GM12878 (cell line): ENCODE measurements around the gene FAM47E. TPM values are rescaled to one million over a fixed set of nuclear protein-coding genes. Genes with fewer than 3 reads are reported as not detected.

Experiments used
- ATAC-seq: fragments of 200-7000 bp; cut with Tn5 transposase; 3 replicates; pipeline ENCODE4 v1.9.1; 2020; ENCODE audit warnings: mild to moderate bottlenecking, moderate library complexity
- BruUV-seq: library from RNA; stranded (reverse); fragments of 400-500 nt; replicated peaks from 2 replicates; lab custom pipeline; 2021; lab: Mats Ljungman, UMichigan
- CTCF ChIA-PET: fragments of 300-600 bp; sonication (Branson Sonifier 250); formaldehyde crosslinking; extraction: SDS; loops from one replicate; lab custom pipeline; 2021; ENCODE audit warnings: inconsistent platforms; lab: Yijun Ruan, JAX
- POLR2A ChIA-PET: fragments of 350-600 bp; formaldehyde crosslinking; extraction: SDS; loops from one replicate; lab custom pipeline; 2021; ENCODE audit warnings: inconsistent platforms; lab: Charles Lee
- RAD21 ChIA-PET: fragments of 300-600 bp; sonication (Branson Sonifier 250); formaldehyde crosslinking; loops from one replicate; lab custom pipeline; 2023; ENCODE audit warnings: antibody characterized with exemption; ENCODE audit not compliant: unreplicated experiment; lab: Charles Lee
- SMC1A ChIA-PET: fragments of 300-600 bp; sonication (Branson Sonifier 250); formaldehyde crosslinking; loops from one replicate; lab custom pipeline; 2023; ENCODE audit not compliant: unreplicated experiment, uncharacterized antibody; lab: Charles Lee
- DNase-seq: peaks from one replicate; pipeline ENCODE4 v3.0.0-alpha.2; 2011; ENCODE audit warnings: low read depth, low spot score
- FAIRE-seq: peaks from 3 replicates; lab custom pipeline; 2011; peaks lifted over from hg19 to GRCh38; lab: Jason Lieb, UNC
- H2AFZ ChIP-seq: 2 replicates; pipeline ENCODE4 v1.6.0; 2011; ENCODE audit warnings: low read depth, low read length, control low read depth; ENCODE audit not compliant: control insufficient read depth
- H3K27ac ChIP-seq: 2 replicates; pipeline ENCODE4 v1.5.1; 2011; ENCODE audit warnings: control low read depth; ENCODE audit not compliant: control insufficient read depth, insufficient read depth
- H3K27me3 ChIP-seq, 2 experiments: replicated peaks in 1 of 2; 2 replicates each; pipeline versions ENCODE4 v1.6.0 to v1.6.1; 2011; ENCODE audit warnings: low read length in 1 of 2; ENCODE audit not compliant: control insufficient read depth in 2 of 2, insufficient read depth in 2 of 2
- H3K36me3 ChIP-seq, 2 experiments: 2 replicates each; pipeline ENCODE4 v1.5.1; 2011; ENCODE audit warnings: low read length in 1 of 2; ENCODE audit not compliant: control insufficient read depth in 2 of 2, insufficient read depth in 2 of 2
- H3K4me1 ChIP-seq: 2 replicates; pipeline ENCODE4 v1.6.1; 2011; ENCODE audit warnings: mild to moderate bottlenecking, low read length, moderate library complexity, mixed read lengths; ENCODE audit not compliant: control insufficient read depth, insufficient read depth
- H3K4me2 ChIP-seq: 2 replicates; pipeline ENCODE4 v1.6.0; 2011; ENCODE audit warnings: control low read depth; ENCODE audit not compliant: control insufficient read depth, insufficient read depth
- H3K4me3 ChIP-seq: fragments of 200-600 bp; sonication (generic); 2 replicates; pipeline ENCODE4 v1.5.1; 2016
- H3K79me2 ChIP-seq: 2 replicates; pipeline ENCODE4 v1.6.0; 2011; ENCODE audit warnings: low read length; ENCODE audit not compliant: control insufficient read depth, insufficient read depth
- H3K9ac ChIP-seq: 2 replicates; pipeline ENCODE4 v1.8.0; 2011; ENCODE audit warnings: low read length, control low read depth, mixed read lengths; ENCODE audit not compliant: control insufficient read depth, insufficient read depth
- H3K9me3 ChIP-seq: replicated peaks from 3 replicates; pipeline ENCODE4 v1.5.1; 2011; ENCODE audit warnings: mild to moderate bottlenecking, low read length; ENCODE audit not compliant: control insufficient read depth, insufficient read depth
- H4K20me1 ChIP-seq: 2 replicates; pipeline ENCODE4 v1.6.0; 2011; ENCODE audit not compliant: control insufficient read depth, insufficient read depth
- ATF7 ChIP-seq: fragments of 450-650 bp; IDR thresholded peaks from 2 replicates; pipeline ENCODE4 v1.6.1; 2016; ENCODE audit warnings: low read depth, mild to moderate bottlenecking
- HDAC6 ChIP-seq: fragments of 200-600 bp; sonication (generic); IDR thresholded peaks from one replicate; pipeline ENCODE4 v1.8.0; 2017; ENCODE audit warnings: antibody characterized with exemption; ENCODE audit not compliant: unreplicated experiment
- LARP7 ChIP-seq: fragments of 450-650 bp; IDR thresholded peaks from 2 replicates; pipeline ENCODE4 v1.6.1; 2017; ENCODE audit warnings: mild to moderate bottlenecking
- MTA3 ChIP-seq: IDR thresholded peaks from 2 replicates; pipeline ENCODE4 v1.6.1; 2012; ENCODE audit warnings: low read length, inconsistent platforms, borderline replicate concordance
- NFYB ChIP-seq: IDR thresholded peaks from 2 replicates; pipeline ENCODE4 v1.6.1; 2011; ENCODE audit warnings: low read depth, mild to moderate bottlenecking, low read length, improper control_type of control experiment, moderate library complexity; ENCODE audit not compliant: insufficient read depth
- NR2C2 ChIP-seq: IDR thresholded peaks from 2 replicates; pipeline ENCODE4 v1.6.1; 2011; ENCODE audit warnings: borderline replicate concordance, low read depth; ENCODE audit not compliant: control insufficient read depth, insufficient read length
- PML ChIP-seq: IDR thresholded peaks from 2 replicates; pipeline ENCODE4 v1.6.1; 2012; ENCODE audit warnings: low read length, inconsistent platforms
- STAT1 ChIP-seq: fragments of 450-650 bp; conservative IDR thresholded peaks from 2 replicates; pipeline ENCODE4 v1.6.1; 2014; ENCODE audit warnings: antibody characterized with exemption, mild to moderate bottlenecking
- TCF7 ChIP-seq: IDR thresholded peaks from 2 replicates; pipeline ENCODE4 v1.6.1; 2014; ENCODE audit warnings: antibody characterized with exemption, borderline replicate concordance
- WRNIP1 ChIP-seq: IDR thresholded peaks from 2 replicates; pipeline ENCODE4 v1.6.1; 2011; ENCODE audit warnings: low read depth, low read length, improper control_type of control experiment, borderline replicate concordance
- ZNF384 ChIP-seq: IDR thresholded peaks from 2 replicates; pipeline ENCODE4 v1.6.1; 2012; ENCODE audit warnings: low read depth, mild to moderate bottlenecking, low read length, improper control_type of control experiment, borderline replicate concordance
- WGBS: methylation state at CpG from one replicate; pipeline ENCODE4 v1.1.6; 2016; ENCODE audit warnings: low lambda C conversion rate; ENCODE audit not compliant: insufficient replicate concordance, insufficient coverage; ENCODE audit errors: missing lambda C conversion rate; 5-methylcytosine and 5-hydroxymethylcytosine counted together
- in situ Hi-C: fragments of 300-500 bp; cut with MboI; formaldehyde crosslinking; loops from 9 replicates; pipeline ENCODE4 v1.14.3; 2018; ENCODE audit warnings: mixed read lengths
- intact Hi-C: fragments of 100-400 bp; cut with micrococcal nuclease; formaldehyde crosslinking; loops from one replicate; pipeline ENCODE4 v1.14.2; 2022; ENCODE audit not compliant: unreplicated experiment
- polyA plus RNA-seq, 11 experiments: library from polyadenylated mRNA; depleted of rRNA in 4 of 11; unstranded in 6 of 11; stranded (reverse) in 5 of 11; fragments of >200 nt; fragmentation: Nextera tagmentation in 4 of 11; fragmentation: Illumina TruSeq in 1 of 11; extraction: Ambion mirVana in 4 of 11; extraction: Trizol in 1 of 11; gene quantifications; 1 replicate in 1 of 11; 2 replicates in 10 of 11; pipeline versions ENCODE4 v1.2.1 to v1.2.3, GENCODE V29; 2011 to 2016; ENCODE audit warnings: inconsistent platforms in 2 of 11, missing spikeins in 2 of 11, low read depth in 1 of 11
- total RNA-seq, 4 experiments: library from RNA; depleted of rRNA in 3 of 4; stranded (reverse); fragments of >200 nt in 3 of 4; fragmentation: Illumina TruSeq in 1 of 4; extraction: Trizol in 1 of 4; gene quantifications; 2 replicates each; pipeline versions ENCODE4 v1.2.1 to v1.2.3, GENCODE V29; 2013 to 2021
- TF ChIP-seq, protein P1 (sequence below): fragments of 450-650 bp; IDR thresholded peaks from 2 replicates; pipeline ENCODE4 v1.6.1; 2017; ENCODE audit warnings: mild to moderate bottlenecking, moderate library complexity
- TF ChIP-seq, protein P2 (sequence below): IDR thresholded peaks from 2 replicates; pipeline ENCODE4 v1.6.1; 2011; ENCODE audit warnings: low read depth, mild to moderate bottlenecking, low read length, moderate library complexity, borderline replicate concordance; ENCODE audit errors: extremely low read depth
- TF ChIP-seq, protein P3 (sequence below): fragments of 450-650 bp; formaldehyde crosslinking; IDR thresholded peaks from 2 replicates; pipeline ENCODE4 v1.5.0; 2022; ENCODE audit warnings: mild to moderate bottlenecking, missing genetic modification characterization

FAM47E gene
- total and polyA plus RNA-seq, 10 of the 15 experiments (the other 5 are each of a cell fraction or from before 2014, with no cell fraction given), result 0.03 TPM; not detected in 9

DNA sequence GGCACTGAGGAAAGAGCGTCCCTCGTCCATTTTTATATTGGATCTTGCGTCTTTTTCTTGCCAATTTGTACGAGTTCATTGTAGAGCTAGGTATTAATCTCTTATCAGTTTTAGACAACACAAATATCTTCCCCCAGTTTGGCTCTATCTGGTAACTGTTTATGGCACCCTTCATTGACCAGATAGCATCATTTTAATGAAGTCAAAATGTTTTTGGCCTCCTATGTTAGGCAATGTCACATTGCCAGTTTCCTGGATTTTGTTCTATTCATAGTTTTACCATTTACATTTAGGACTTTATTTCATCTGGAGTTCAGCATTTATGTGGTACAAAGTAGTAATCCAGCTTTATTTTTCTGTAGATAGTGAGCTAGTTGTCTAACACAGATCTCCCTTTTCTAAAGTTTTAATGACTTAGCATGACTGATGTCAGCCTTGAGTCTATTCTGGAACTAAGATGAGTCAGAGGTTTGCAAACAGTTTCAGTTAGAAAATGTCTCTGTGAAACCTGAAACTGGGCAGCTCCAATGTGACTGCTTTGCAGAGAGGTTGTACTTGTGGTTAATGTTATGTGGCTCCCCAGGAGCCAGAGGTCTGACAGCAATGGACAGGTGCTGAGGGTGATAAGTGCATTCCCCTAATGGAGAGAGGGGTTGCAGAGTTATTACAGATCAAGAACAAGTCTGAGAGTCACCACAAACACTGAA is 49.7 kb downstream of the FAM47E start:
- peaks cover 24% of the 10 kb centered on the region for H3K4me1 ChIP-seq
- ATAC-seq (peak; percentile 99), FAIRE-seq (peak; percentile 95), DNase-seq (peak; percentile 74)
- no peak overlapping the region for H3K9ac ChIP-seq
- no TSS peak for BruUV-seq
- intact Hi-C loops, result loop anchor here (1.0 kb wide), 1 partner anchor 103 kb away; no protein-coding TSS in a partner anchor
- in situ Hi-C loops, result no loop called here
- H3K79me2 ChIP-seq, result no peaks in the 10 kb centered on the region
- no peaks in the 10 kb centered on the region for H3K36me3 ChIP-seq
- no peak overlapping the region for H2AFZ ChIP-seq
- H3K4me3 ChIP-seq, result no peak overlapping the region
- RAD21 ChIA-PET, result interaction anchor here (1.5 kb wide), 1 partner anchor 121 kb away, joined by 4 read pairs; no protein-coding TSS in a partner anchor
- SMC1A ChIA-PET, result interaction anchor here (1.4 to 1.8 kb wide), 2 partner anchors 76 to 121 kb away, joined by 5 read pairs; no protein-coding TSS in a partner anchor
- H3K27ac ChIP-seq, result peak overlapping the region; percentile 34; the same call in 1 of the 2 replicates
- H4K20me1 ChIP-seq, result no peaks in the 10 kb centered on the region
- peaks cover 16% of the 10 kb centered on the region for H3K9me3 ChIP-seq
- POLR2A ChIA-PET, result no interaction called here
- H3K4me2 ChIP-seq, result peak overlapping the region; percentile 64
- H3K27me3 ChIP-seq, result peaks cover 3 to 5% of the 10 kb centered on the region in 2 experiments; a peak in 3 of 4 replicates
- CTCF ChIA-PET, result interaction anchor here (1.9 kb wide), 1 partner anchor 122 kb away, joined by 7 read pairs; no protein-coding TSS in a partner anchor
- WGBS, result 51% methylated on average over 4 of the region's 4 CpGs
- no peak for TF ChIP-seq WRNIP1
- TF ChIP-seq STAT1, result no peak
- no peak for TF ChIP-seq LARP7
- peak; percentile 29; the same call in 1 of the 2 replicates for TF ChIP-seq TCF7
- peak; percentile 82; the same call in 1 of the 2 replicates for TF ChIP-seq MTA3
- no peak for TF ChIP-seq NR2C2
- no peak for TF ChIP-seq ZNF384
- TF ChIP-seq, protein P1, sequence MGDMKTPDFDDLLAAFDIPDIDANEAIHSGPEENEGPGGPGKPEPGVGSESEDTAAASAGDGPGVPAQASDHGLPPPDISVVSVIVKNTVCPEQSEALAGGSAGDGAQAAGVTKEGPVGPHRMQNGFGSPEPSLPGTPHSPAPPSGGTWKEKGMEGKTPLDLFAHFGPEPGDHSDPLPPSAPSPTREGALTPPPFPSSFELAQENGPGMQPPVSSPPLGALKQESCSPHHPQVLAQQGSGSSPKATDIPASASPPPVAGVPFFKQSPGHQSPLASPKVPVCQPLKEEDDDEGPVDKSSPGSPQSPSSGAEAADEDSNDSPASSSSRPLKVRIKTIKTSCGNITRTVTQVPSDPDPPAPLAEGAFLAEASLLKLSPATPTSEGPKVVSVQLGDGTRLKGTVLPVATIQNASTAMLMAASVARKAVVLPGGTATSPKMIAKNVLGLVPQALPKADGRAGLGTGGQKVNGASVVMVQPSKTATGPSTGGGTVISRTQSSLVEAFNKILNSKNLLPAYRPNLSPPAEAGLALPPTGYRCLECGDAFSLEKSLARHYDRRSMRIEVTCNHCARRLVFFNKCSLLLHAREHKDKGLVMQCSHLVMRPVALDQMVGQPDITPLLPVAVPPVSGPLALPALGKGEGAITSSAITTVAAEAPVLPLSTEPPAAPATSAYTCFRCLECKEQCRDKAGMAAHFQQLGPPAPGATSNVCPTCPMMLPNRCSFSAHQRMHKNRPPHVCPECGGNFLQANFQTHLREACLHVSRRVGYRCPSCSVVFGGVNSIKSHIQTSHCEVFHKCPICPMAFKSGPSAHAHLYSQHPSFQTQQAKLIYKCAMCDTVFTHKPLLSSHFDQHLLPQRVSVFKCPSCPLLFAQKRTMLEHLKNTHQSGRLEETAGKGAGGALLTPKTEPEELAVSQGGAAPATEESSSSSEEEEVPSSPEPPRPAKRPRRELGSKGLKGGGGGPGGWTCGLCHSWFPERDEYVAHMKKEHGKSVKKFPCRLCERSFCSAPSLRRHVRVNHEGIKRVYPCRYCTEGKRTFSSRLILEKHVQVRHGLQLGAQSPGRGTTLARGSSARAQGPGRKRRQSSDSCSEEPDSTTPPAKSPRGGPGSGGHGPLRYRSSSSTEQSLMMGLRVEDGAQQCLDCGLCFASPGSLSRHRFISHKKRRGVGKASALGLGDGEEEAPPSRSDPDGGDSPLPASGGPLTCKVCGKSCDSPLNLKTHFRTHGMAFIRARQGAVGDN, result no peak
- TF ChIP-seq PML, result peak; percentile 64
- TF ChIP-seq NFYB, result no peak
- TF ChIP-seq, protein P2, sequence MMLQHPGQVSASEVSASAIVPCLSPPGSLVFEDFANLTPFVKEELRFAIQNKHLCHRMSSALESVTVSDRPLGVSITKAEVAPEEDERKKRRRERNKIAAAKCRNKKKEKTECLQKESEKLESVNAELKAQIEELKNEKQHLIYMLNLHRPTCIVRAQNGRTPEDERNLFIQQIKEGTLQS, result no peak
- TF ChIP-seq, protein P3, sequence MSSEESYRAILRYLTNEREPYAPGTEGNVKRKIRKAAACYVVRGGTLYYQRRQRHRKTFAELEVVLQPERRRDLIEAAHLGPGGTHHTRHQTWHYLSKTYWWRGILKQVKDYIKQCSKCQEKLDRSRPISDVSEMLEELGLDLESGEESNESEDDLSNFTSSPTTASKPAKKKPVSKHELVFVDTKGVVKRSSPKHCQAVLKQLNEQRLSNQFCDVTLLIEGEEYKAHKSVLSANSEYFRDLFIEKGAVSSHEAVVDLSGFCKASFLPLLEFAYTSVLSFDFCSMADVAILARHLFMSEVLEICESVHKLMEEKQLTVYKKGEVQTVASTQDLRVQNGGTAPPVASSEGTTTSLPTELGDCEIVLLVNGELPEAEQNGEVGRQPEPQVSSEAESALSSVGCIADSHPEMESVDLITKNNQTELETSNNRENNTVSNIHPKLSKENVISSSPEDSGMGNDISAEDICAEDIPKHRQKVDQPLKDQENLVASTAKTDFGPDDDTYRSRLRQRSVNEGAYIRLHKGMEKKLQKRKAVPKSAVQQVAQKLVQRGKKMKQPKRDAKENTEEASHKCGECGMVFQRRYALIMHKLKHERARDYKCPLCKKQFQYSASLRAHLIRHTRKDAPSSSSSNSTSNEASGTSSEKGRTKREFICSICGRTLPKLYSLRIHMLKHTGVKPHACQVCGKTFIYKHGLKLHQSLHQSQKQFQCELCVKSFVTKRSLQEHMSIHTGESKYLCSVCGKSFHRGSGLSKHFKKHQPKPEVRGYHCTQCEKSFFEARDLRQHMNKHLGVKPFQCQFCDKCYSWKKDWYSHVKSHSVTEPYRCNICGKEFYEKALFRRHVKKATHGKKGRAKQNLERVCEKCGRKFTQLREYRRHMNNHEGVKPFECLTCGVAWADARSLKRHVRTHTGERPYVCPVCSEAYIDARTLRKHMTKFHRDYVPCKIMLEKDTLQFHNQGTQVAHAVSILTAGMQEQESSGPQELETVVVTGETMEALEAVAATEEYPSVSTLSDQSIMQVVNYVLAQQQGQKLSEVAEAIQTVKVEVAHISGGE (CRISPR knock-in tag), result no peak
- no peak for TF ChIP-seq HDAC6
- peak; percentile 77 for TF ChIP-seq ATF7
